CD8-positive, alpha-beta memory T cell (primary cell): ENCODE results near the gene PCDHA10. TPM values are rescaled to one million over a fixed set of nuclear protein-coding genes. Genes with fewer than 3 reads are reported as not detected.
"Not testable (repeated sequence)": the region's sequence is repeated elsewhere in the genome, so short reads cannot be mapped to it uniquely, and the experiment has no call there.

Source experiments
- CTCF ChIA-PET: fragments of 350-600 bp; sonication (Branson Sonifier 250); formaldehyde crosslinking; loops from one replicate; lab custom pipeline; 2021; ENCODE audit warnings: antibody characterized with exemption; lab: Charles Lee
- POLR2A ChIA-PET: fragments of 350-600 bp; sonication (Branson Sonifier 250); formaldehyde crosslinking; loops from one replicate; lab custom pipeline; 2021; ENCODE audit warnings: antibody characterized with exemption; lab: Charles Lee
- DNase-seq, 5 donors: peaks; one replicate each; pipeline versions ENCODE4 v3.0.0 to v3.0.0-alpha.2; 2020 to 2022; ENCODE audit warnings: mixed read lengths in 1 of 5
- H3K27ac ChIP-seq: one replicate; pipeline ENCODE4 v1.7.0; 2013; ENCODE audit warnings: low read depth, mild to moderate bottlenecking, low read length, moderate library complexity
- H3K27me3 ChIP-seq: 2 replicates; pipeline ENCODE4 v1.7.0; 2013; ENCODE audit warnings: low read length, mild to moderate bottlenecking; ENCODE audit not compliant: insufficient read depth, poor library complexity, severe bottlenecking
- H3K36me3 ChIP-seq: 2 replicates; pipeline ENCODE4 v1.7.0; 2013; ENCODE audit warnings: mild to moderate bottlenecking, low read length, moderate library complexity; ENCODE audit not compliant: insufficient read depth
- H3K4me1 ChIP-seq: 2 replicates; pipeline ENCODE4 v1.7.0; 2013; ENCODE audit warnings: mild to moderate bottlenecking, low read length, moderate library complexity; ENCODE audit not compliant: insufficient read depth
- H3K4me3 ChIP-seq: 2 replicates; pipeline ENCODE4 v1.7.0; 2013; ENCODE audit warnings: mild to moderate bottlenecking, low read length
- H3K9me3 ChIP-seq: 2 replicates; pipeline ENCODE4 v1.7.0; 2013; ENCODE audit warnings: mild to moderate bottlenecking, low read length
- H3K27ac Mint-ChIP-seq, 8 donors: one replicate each; pipeline ENCODE4 v1.8.0; 2020 to 2021; ENCODE audit warnings: mixed read lengths in 8 of 8, mild to moderate bottlenecking in 6 of 8, inconsistent platforms in 3 of 8, moderate library complexity in 3 of 8
- H3K27me3 Mint-ChIP-seq, 2 donors: one replicate each; pipeline ENCODE4 v1.8.0; 2020 to 2021; ENCODE audit warnings: mixed read lengths in 2 of 2, mild to moderate bottlenecking in 1 of 2, moderate library complexity in 1 of 2
- H3K36me3 Mint-ChIP-seq, 3 donors: one replicate each; pipeline ENCODE4 v1.8.0; 2020 to 2021; ENCODE audit warnings: mixed read lengths in 3 of 3, inconsistent platforms in 1 of 3, mild to moderate bottlenecking in 1 of 3
- H3K4me1 Mint-ChIP-seq, 3 donors: one replicate each; pipeline ENCODE4 v1.8.0; 2020 to 2021; ENCODE audit warnings: mixed read lengths in 3 of 3, inconsistent platforms in 1 of 3, mild to moderate bottlenecking in 1 of 3
- H3K4me3 Mint-ChIP-seq, 7 donors: one replicate each; pipeline ENCODE4 v1.8.0; 2020 to 2021; ENCODE audit warnings: mixed read lengths in 7 of 7, mild to moderate bottlenecking in 6 of 7, moderate library complexity in 4 of 7, inconsistent platforms in 2 of 7
- H3K9me3 Mint-ChIP-seq, 5 donors: one replicate each; pipeline ENCODE4 v1.8.0; 2020 to 2022; ENCODE audit warnings: mixed read lengths in 5 of 5, mild to moderate bottlenecking in 3 of 5, moderate library complexity in 2 of 5, inconsistent platforms in 1 of 5
- polyA plus RNA-seq: library from polyadenylated mRNA; unstranded; fragments of 300-500 nt; fragmentation: Illumina TruSeq; gene quantifications from one replicate; pipeline ENCODE4 v1.2.3, GENCODE V29; 2021
- total RNA-seq, 2 experiments: library from RNA; stranded (reverse); gene quantifications; one replicate each; pipeline ENCODE4 v1.2.3, GENCODE V29; 2021

The PCDHA10 gene
- total and polyA plus RNA-seq, 3 experiments from 2014 or later, result not detected

GRCh38 chr5:140876541-140877261 is 21.0 kb downstream of the PCDHA10 start:
- DNase-seq, H3K9me3 ChIP-seq, H3K27ac Mint-ChIP-seq, H3K4me3 ChIP-seq, H3K4me3 Mint-ChIP-seq, POLR2A ChIA-PET, H3K36me3 ChIP-seq, H3K27me3 ChIP-seq, H3K4me1 Mint-ChIP-seq, H3K36me3 Mint-ChIP-seq, CTCF ChIA-PET, H3K27ac ChIP-seq, H3K4me1 ChIP-seq: not testable (repeated sequence)
- Mint-ChIP-seq H3K9me3 (peaks cover 14 to 46% (median 36%) of the 10 kb centered on the region in 5 donors), H3K27me3 (peaks cover 35 to 50% of the 10 kb centered on the region in 2 donors)

GRCh38 chr5:140877262-140877581 is 21.5 kb downstream of the PCDHA10 start:
- no peak overlapping the region for H3K27ac Mint-ChIP-seq
- H3K36me3 ChIP-seq, result no peaks in the 10 kb centered on the region
- ChIA-PET POLR2A (no interaction called here), CTCF (no interaction called here)
- no peak overlapping the region for H3K27ac ChIP-seq
- H3K4me1 ChIP-seq, result no peaks in the 10 kb centered on the region
- H3K9me3 ChIP-seq, result peaks cover 3% of the 10 kb centered on the region
- no peak overlapping the region for H3K4me3 Mint-ChIP-seq
- H3K9me3 Mint-ChIP-seq, result peaks cover 13 to 44% (median 34%) of the 10 kb centered on the region in 5 donors
- H3K4me3 ChIP-seq, result no peak overlapping the region
- H3K36me3 Mint-ChIP-seq, result peaks cover 0 to 5% (median 0%) of the 10 kb centered on the region in 3 donors
- peaks cover 4% of the 10 kb centered on the region for H3K27me3 ChIP-seq
- no peak for DNase-seq
- no peaks in the 10 kb centered on the region for H3K4me1 Mint-ChIP-seq
- peaks cover 36 to 50% of the 10 kb centered on the region in 2 donors for H3K27me3 Mint-ChIP-seq

- Mint-ChIP-seq H3K4me1 (no peaks in the 10 kb centered on the region), H3K4me3 (no peak within 1 kb of the TSS), H3K36me3 (no peaks in the 10 kb centered on the region), H3K27ac (no peak within 1 kb of the TSS), H3K9me3 (peaks cover 20 to 31% (median 21%) of the 10 kb centered on the region in 5 donors), H3K27me3 (peaks cover 26 to 36% of the 10 kb centered on the region in 2 donors)
- no peaks in the 10 kb centered on the region for H3K4me1 ChIP-seq
- H3K27ac ChIP-seq, result no peak within 1 kb of the TSS
- H3K4me3 ChIP-seq, result no peak within 1 kb of the TSS
- no peaks in the 10 kb centered on the region for H3K9me3 ChIP-seq
- no peaks in the 10 kb centered on the region for H3K36me3 ChIP-seq
- ChIA-PET CTCF (no interaction called here), POLR2A (no interaction called here)
- H3K27me3 ChIP-seq, result peaks cover 4% of the 10 kb centered on the region
- no peak for DNase-seq
Measured at GRCh38 chr5:140881889-140882590, 26.3 kb downstream of the PCDHA10 start, which contains the start of gene PCDHA13. Gene PCDHA13, plus strand, starts transcription at chr5:140882124. Its CDS starts 145 bp downstream, at chr5:140882269.

- H3K27ac ChIP-seq, result no peak overlapping the region
- no peaks in the 10 kb centered on the region for H3K4me1 ChIP-seq
- no peak for DNase-seq
- no peaks in the 10 kb centered on the region for H3K36me3 Mint-ChIP-seq
- H3K9me3 ChIP-seq, result no peaks in the 10 kb centered on the region
- H3K9me3 Mint-ChIP-seq, result peaks cover 20 to 34% (median 24%) of the 10 kb centered on the region in 5 donors
- H3K4me3 Mint-ChIP-seq, result no peak overlapping the region
- H3K27ac Mint-ChIP-seq, result no peak overlapping the region
- H3K4me1 Mint-ChIP-seq, result no peaks in the 10 kb centered on the region
- no peak overlapping the region for H3K4me3 ChIP-seq
- H3K27me3 Mint-ChIP-seq, result peaks cover 28 to 36% of the 10 kb centered on the region in 2 donors
- CTCF ChIA-PET, result no interaction called here
- peaks cover 4% of the 10 kb centered on the region for H3K27me3 ChIP-seq
- POLR2A ChIA-PET, result no interaction called here
- H3K36me3 ChIP-seq, result no peaks in the 10 kb centered on the region
Measured at GRCh38 chr5:140882591-140882899, 26.8 kb downstream of the PCDHA10 start.

- H3K27ac Mint-ChIP-seq, result no peak overlapping the region
- no peaks in the 10 kb centered on the region for H3K9me3 ChIP-seq
- H3K27ac ChIP-seq, result no peak overlapping the region
- H3K4me1 ChIP-seq, result no peaks in the 10 kb centered on the region
- H3K36me3 Mint-ChIP-seq, result no peaks in the 10 kb centered on the region
- H3K9me3 Mint-ChIP-seq, result peaks cover 20 to 35% (median 24%) of the 10 kb centered on the region in 5 donors
- H3K27me3 ChIP-seq, result peaks cover 4% of the 10 kb centered on the region
- no peaks in the 10 kb centered on the region for H3K36me3 ChIP-seq
- DNase-seq, result no peak
- H3K4me3 ChIP-seq, result no peak overlapping the region
- no peaks in the 10 kb centered on the region for H3K4me1 Mint-ChIP-seq
- H3K4me3 Mint-ChIP-seq, result no peak overlapping the region
- CTCF ChIA-PET, result no interaction called here
- POLR2A ChIA-PET, result no interaction called here
- H3K27me3 Mint-ChIP-seq, result peaks cover 30 to 36% of the 10 kb centered on the region in 2 donors
Measured at GRCh38 chr5:140883373-140883772, 27.7 kb downstream of the PCDHA10 start.

- H3K4me1 ChIP-seq, result no peaks in the 10 kb centered on the region
- H3K36me3 ChIP-seq, result no peaks in the 10 kb centered on the region
- no peaks in the 10 kb centered on the region for H3K27me3 ChIP-seq
- Mint-ChIP-seq H3K27me3 (peaks cover 27 to 31% of the 10 kb centered on the region in 2 donors), H3K36me3 (no peaks in the 10 kb centered on the region), H3K9me3 (peaks cover 20 to 35% (median 22%) of the 10 kb centered on the region in 5 donors), H3K4me3 (no peak overlapping the region), H3K4me1 (no peaks in the 10 kb centered on the region), H3K27ac (no peak overlapping the region)
- CTCF ChIA-PET, result no interaction called here
- POLR2A ChIA-PET, result no interaction called here
- no peak for DNase-seq
- H3K27ac ChIP-seq, result no peak overlapping the region
- no peak overlapping the region for H3K4me3 ChIP-seq
- H3K9me3 ChIP-seq, result no peaks in the 10 kb centered on the region
Measured at GRCh38 chr5:140883927-140884697, 28.4 kb downstream of the PCDHA10 start.

- DNase-seq, result no peak
- Mint-ChIP-seq H3K9me3 (peaks cover 4 to 24% (median 7%) of the 10 kb centered on the region in 5 donors), H3K4me3 (no peak overlapping the region), H3K4me1 (no peaks in the 10 kb centered on the region), H3K36me3 (no peaks in the 10 kb centered on the region), H3K27me3 (peaks cover 5 to 22% of the 10 kb centered on the region in 2 donors), H3K27ac (no peak overlapping the region)
- CTCF ChIA-PET, result no interaction called here
- no peak overlapping the region for H3K27ac ChIP-seq
- H3K9me3 ChIP-seq, result no peaks in the 10 kb centered on the region
- POLR2A ChIA-PET, result no interaction called here
- H3K27me3 ChIP-seq, result no peaks in the 10 kb centered on the region
- no peaks in the 10 kb centered on the region for H3K4me1 ChIP-seq
- no peak overlapping the region for H3K4me3 ChIP-seq
- H3K36me3 ChIP-seq, result no peaks in the 10 kb centered on the region
Measured at GRCh38 chr5:140916325-140916724, 60.6 kb downstream of the PCDHA10 start.
